HL-60/S4 treated with phorbol 12-myristate 13-acetate at 8.2 ng/mL for 4 days and 3 days (cell line): ENCODE data around the gene DGKD.

Source experiments
- in situ Hi-C: fragments of 300-500 bp; cut with MboI; formaldehyde crosslinking; loops from 2 replicates; pipeline ENCODE4 v1.15.0; 2022; ENCODE audit warnings: low sequenced_read_pairs

Gene DGKD

GRCh38 chr2:233426619-233427342 is 72.5 kb downstream of the DGKD start:
- in situ Hi-C loops: no loop called here

DNA sequence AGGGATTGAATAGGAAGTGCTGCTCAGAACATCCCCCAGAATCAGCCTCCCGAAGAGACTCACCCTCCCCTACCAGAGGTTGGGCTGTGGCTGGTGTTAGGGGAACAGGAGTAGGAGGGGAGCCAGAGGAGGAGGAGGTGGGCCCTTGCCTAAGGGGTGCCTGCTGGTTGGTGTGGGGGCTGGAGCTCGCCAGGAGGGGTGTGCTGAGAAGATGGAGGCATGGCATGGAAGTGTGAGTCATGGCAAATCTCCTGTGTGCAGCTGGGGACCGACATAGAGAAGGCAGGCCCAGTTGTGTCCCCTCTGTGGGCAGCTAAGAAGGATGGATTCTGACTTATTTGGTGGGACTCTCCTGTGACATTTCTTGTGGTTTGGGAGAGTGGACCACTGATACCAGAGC is 73.7 kb downstream of the DGKD start:
- in situ Hi-C loops: no loop called here

GRCh38 chr2:233428438-233428837 is 74.1 kb downstream of the DGKD start:
- in situ Hi-C loops: no loop called here

DNA sequence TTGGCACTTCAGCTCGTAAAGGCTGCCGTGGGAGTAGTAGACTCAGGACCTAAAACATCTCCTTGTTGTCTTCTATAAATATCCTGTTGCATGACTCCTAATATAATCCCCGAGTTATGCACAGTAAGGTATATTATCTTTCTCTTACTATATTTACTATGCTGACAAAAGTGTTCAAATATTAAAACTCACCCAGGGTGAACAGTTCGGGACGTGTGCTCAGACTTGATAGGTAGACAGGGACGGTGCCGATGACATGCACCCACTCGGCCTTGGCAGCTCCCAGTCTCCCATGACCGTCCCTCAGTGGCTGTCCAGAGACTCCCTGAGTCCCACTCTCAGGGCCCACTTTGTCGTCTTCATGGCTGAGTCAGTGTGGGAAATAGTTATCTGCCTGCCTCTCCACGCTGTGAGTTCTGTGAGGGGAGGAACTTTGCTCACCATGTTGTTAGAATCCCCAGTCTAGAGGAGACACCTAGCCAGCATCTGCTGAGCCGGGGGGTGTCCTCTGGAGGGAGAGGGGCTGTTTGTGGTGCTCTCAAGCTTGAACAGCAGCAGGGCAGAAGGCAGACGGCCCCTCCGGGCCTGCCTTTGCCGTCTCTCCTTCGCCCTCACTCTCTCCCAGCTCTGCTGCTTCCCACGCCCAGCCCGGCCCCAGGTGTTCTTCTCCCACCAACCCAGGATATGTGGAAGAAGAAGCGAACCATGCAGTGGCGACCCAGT is 75.0 kb downstream of the DGKD start:
- in situ Hi-C loops: no loop called here

- in situ Hi-C loops: no loop called here
These were observed 75.8 kb downstream of the DGKD start for GRCh38 chr2:233430081-233430480.

GRCh38 chr2:233430651-233431050 is 76.4 kb downstream of the DGKD start:
- in situ Hi-C loops: no loop called here

DNA sequence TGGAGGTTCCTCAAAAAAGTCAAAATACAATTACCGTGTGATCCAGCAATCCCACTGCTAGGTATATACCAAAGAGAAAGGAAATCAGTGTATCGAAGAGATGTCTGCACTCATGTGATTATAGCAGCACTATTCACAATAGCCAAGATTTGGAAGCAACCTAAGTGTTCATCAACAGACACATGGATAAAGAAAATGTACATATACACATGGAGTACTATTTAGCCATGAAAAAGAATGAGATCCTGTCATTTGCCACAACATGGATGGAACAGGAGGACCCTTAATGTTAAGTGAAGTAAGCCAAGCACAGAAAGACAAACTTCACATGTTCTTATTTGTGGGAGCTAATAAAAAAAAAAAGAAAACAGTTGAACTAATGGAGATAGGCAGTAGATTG is 78.7 kb downstream of the DGKD start:
- in situ Hi-C loops: no loop called here

DNA sequence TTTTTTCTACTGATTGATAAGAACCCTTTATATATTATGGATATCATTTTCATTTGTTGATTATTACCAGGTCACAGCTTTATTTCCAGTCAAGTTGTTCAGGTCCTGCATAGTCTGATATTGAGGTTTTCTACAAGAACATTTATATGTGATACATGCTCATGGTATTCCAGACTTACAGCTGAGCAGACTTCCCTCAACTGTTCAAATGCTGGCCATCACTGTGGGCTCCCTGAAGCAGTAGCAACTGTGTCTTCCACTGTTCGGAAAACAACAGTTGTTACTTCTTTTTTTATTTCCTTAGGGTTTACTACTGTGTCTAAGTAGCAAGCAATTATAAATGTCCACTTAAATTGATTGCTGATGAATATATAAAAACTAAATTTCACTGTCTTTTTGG is 79.5 kb downstream of the DGKD start:
- in situ Hi-C loops: no loop called here

DNA sequence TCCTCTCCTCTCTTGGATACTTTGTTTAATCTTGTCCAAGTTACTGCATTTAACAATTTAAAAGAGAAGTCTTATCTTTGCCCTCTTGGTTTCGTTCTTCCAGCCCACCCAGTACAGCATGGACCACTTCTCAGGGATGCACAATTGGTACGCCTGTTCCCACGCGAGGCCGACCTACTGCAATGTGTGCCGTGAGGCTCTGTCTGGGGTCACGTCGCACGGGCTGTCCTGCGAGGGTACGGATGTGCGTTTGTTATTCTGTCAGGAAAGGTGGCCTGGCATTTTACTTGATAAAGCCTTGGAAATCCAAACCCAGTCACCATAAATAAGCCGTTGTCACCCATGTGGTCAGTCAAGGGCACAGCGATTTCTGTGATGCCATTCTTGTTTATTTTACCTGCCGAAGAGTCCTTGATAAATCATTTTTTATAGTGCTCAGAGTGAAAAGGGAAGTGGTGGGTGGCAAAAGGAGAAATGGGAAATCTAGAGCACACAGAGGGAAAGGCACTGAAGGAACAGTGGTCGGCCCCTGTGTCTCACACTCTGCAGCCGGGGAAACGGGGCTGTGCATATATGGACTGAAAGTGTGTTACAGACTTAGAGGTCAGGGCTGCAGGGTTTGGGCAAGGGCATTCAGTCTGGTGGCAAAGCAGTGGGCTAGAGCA is 80.5 kb downstream of the DGKD start:
- in situ Hi-C loops: no loop called here

DNA sequence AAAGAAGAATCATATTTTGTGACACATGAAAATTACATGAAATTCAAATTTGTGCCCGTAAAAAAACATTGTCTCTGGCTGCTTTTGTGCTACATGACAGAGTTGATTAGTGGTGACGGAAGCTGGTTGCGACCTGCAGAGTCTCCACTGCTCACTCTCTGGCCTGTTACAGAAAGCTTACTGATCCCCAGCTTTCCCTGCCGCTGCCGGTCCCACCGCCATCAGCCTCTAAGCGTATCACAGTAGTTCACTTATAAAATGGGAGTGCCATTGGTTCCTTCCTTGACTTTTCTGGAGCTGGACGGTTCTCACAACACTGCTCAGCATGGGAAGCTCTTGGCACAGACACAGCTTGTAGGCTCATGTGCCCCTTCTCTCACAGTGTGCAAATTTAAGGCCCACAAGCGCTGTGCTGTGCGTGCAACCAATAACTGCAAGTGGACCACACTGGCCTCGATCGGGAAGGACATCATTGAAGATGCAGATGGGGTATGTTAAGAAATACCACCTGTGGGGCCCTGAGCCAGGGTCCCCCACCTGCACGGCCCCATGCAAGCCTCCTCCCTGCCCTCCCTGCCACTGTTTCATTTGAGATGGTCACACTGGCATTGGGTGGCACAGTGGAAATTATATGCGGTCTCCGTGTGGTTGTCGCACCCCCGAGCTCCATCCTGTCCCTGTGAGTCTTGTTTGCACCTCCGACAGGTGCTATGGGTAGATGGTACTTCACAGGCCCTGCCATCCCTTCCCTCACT is 81.3 kb downstream of the DGKD start:
- in situ Hi-C loops: no loop called here

- in situ Hi-C loops: no loop called here
These were observed 81.9 kb downstream of the DGKD start for GRCh38 chr2:233436191-233436581.

- in situ Hi-C loops: no loop called here
These were observed 82.6 kb downstream of the DGKD start for GRCh38 chr2:233436691-233437438.

GRCh38 chr2:233437439-233437955 is 83.2 kb downstream of the DGKD start:
- in situ Hi-C loops: no loop called here

GRCh38 chr2:233438573-233439147 is 84.4 kb downstream of the DGKD start:
- in situ Hi-C loops: no loop called here

- in situ Hi-C loops: no loop called here
These were observed 84.9 kb downstream of the DGKD start for GRCh38 chr2:233439191-233439590.

- in situ Hi-C loops: no loop called here
These were observed 86.0 kb downstream of the DGKD start for GRCh38 chr2:233440314-233440713.

DNA sequence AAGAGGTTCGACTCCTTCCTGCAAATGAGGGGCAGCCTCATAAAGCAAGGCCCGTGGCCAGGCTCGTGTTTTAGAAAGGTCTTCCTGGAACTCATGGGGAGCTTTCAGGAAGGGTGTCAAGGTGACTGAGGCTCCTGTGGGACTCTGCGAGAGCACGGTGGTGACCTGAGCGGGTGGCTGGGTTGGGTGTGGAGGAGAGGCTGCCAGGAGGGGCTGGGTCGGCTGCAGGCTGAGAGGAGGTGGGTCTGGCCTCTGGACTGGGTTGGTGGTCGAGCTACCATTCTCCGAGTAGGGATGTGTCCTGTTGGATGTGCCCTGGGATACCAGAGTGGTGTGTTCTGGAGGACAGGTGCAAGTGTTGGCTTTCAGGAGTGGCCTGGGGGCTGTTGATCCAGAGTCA is 86.4 kb downstream of the DGKD start:
- in situ Hi-C loops: no loop called here

GRCh38 chr2:233441161-233442027 is 87.1 kb downstream of the DGKD start:
- in situ Hi-C loops: no loop called here

DNA sequence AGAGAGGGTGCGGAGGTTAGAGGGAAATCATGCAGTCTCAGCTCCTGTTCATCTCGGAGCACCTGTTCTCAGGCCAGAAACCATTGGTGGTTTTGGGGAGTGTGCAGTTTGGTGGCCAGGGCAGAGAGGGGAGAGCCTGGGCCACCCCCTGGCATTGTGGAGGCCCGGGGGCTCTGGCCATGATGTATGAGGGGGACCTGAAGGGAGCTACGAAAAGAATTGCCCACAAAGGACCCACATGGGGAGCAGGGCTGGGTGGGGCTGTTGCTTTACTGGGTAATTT is 87.7 kb downstream of the DGKD start:
- in situ Hi-C loops: no loop called here
